Measurements from ENCODE around the gene SLCO2B1. TPM values are rescaled to one million over a fixed set of nuclear protein-coding genes. Genes with fewer than 3 reads are reported as not detected.

The SLCO2B1 gene
- total RNA-seq, 1 experiment from 2014 or later: 1.9 TPM

DNA sequence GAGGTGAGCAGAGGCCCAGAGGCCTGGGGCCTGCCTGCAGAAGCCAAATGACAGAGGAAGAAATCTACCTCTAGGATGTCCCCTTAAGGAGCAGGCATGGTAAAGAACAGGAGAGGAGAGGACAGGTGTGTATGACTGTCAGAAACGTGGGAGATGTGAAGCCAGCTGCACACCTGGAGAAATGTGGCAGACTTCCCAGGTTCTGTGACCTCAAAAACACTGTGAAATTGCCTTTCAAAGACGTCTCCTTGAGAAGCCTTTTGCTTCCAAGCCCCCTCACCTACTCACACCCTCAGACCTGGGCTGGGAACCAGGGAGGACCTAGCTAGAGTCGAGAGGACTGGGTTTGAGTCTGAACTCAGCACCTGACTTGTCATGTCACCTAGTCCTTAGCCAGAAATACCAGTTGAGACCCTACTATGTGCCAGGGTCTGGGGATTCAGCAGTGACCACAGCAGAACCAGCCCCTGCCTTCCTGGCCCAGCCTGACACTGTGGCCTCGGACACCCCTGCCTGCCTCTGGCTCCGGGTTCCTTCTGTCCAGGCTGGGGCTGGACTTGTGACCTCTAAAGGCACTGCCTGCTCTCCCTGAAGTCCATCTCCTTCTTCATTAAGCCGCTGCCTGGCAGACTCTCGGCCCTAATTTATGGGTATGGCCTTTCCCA, 95.2 kb downstream of the SLCO2B1 start:
- no peak for DNase-seq (ENCODE audit: low spot score)

GRCh38 chr11:75246671-75247350, 95.9 kb downstream of the SLCO2B1 start:
- no peak for DNase-seq (ENCODE audit: low spot score)

DNA sequence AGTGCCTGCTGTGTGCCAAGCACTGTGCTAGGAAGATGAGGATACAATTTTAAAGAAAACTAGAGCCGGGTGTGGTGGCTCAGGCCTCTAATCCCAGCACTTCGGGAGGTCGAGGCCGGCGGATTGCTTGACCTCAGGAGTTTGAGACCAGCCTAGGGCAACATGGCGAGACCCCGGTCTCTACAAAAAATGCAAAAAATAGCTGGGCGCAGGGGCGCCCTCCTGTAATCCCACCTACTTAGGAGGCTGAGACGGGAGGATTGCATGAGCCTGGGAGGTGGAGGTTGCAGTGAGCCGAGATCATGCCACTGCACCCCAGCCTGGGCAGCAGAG, 98.0 kb downstream of the SLCO2B1 start:
- DNase-seq (ENCODE audit: low spot score): no peak

GRCh38 chr11:75249704-75250103, 98.8 kb downstream of the SLCO2B1 start:
- no peak for DNase-seq (ENCODE audit: low spot score)

GRCh38 chr11:75254326-75254725, 103.4 kb downstream of the SLCO2B1 start:
- DNase-seq (ENCODE audit: low spot score): no peak

Other genes starting within 250 kb of the SLCO2B1 start
- gene XRRA1, start 202.0 kb upstream of the SLCO2B1 start, total RNA-seq (2014; rRNA removed; shearing (Covaris generic)): 3.8 and 8.9 TPM in 2 replicates
- gene SPCS2, start 201.8 kb upstream of the SLCO2B1 start, total RNA-seq (2014; rRNA removed; shearing (Covaris generic)): 41.3 and 57.1 TPM in 2 replicates
- 33.9 and 43.5 TPM in 2 replicates for gene NEU3, start 162.2 kb upstream of the SLCO2B1 start, total RNA-seq (2014; rRNA removed; shearing (Covaris generic))
- gene OR2AT4, start 54.2 kb upstream of the SLCO2B1 start, total RNA-seq (2014; rRNA removed; shearing (Covaris generic)): not detected in 2 replicates
- gene TPBGL, start 89.7 kb downstream of the SLCO2B1 start, total RNA-seq (2014; rRNA removed; shearing (Covaris generic)): not detected in 2 replicates
- gene ARRB1, start 200.6 kb downstream of the SLCO2B1 start, total RNA-seq (2014; rRNA removed; shearing (Covaris generic)): 28.6 and 33.5 TPM in 2 replicates
- gene RPS3, start 248.4 kb downstream of the SLCO2B1 start, total RNA-seq (2014; rRNA removed; shearing (Covaris generic)): 2,617 and 2,815 TPM in 2 replicates